ENCODE measurements around the gene RBBP7.

Gene RBBP7

DNA sequence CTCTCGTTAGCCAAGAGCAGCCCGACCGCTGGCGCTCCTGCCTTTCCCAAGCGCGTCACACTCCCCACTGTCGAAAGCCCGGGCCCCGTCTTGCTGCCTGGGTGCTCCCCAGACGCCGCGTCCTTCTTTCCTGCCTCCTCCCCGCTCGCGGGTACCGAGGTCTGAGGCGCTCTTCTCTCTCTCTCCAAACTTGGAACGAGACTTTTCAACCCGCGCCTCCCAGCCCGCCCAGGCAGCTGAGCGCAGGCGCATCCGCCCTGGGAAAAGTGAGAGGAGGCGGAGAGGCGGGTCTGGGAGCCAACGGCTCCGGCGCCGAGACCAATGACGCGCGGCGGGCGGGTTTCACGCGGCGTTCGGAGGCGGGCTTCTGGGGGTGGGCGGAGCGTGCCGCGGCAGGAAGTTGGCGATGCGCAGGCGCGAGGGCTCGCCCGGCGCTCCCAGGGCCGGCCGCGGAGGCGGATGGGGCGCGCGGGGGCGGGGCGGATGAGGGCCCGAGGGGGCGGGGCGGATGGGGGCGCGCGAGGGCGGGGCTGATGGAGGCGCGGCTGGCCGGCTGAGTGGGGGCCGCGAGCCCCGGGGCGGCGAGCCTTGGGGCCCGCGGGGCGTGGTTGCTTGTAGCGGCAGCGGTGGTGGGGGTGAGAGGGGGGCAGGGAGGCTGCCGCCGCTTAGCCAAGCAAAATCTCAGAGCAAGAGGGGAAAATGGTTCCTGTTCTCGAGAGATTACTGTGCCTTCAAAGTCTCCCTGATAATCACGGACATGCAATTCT, at the start of gene RBBP7:
Gene RBBP7, minus strand, starts transcription at position 268 of the 767 bp plus-strand sequence. CDS start 309 bp downstream, outside the sequence.
- in situ Hi-C loops (cut with HindIII; ENCODE audit: low pct_ligation_motif_present, low sequenced_read_pairs), result no loop called here
- Histone ChIP-seq H3K36me3 (replicated peaks) (no peaks in the 10 kb centered on the region), H3K27me3 (replicated peaks) (peaks cover 7% of the 10 kb centered on the region), H3K27ac (peak within 1 kb of the TSS; percentile 97), H3K4me3 (ENCODE audit: low read depth, low read length) (peak within 1 kb of the TSS; percentile 79)
- TF ChIP-seq, protein P1, sequence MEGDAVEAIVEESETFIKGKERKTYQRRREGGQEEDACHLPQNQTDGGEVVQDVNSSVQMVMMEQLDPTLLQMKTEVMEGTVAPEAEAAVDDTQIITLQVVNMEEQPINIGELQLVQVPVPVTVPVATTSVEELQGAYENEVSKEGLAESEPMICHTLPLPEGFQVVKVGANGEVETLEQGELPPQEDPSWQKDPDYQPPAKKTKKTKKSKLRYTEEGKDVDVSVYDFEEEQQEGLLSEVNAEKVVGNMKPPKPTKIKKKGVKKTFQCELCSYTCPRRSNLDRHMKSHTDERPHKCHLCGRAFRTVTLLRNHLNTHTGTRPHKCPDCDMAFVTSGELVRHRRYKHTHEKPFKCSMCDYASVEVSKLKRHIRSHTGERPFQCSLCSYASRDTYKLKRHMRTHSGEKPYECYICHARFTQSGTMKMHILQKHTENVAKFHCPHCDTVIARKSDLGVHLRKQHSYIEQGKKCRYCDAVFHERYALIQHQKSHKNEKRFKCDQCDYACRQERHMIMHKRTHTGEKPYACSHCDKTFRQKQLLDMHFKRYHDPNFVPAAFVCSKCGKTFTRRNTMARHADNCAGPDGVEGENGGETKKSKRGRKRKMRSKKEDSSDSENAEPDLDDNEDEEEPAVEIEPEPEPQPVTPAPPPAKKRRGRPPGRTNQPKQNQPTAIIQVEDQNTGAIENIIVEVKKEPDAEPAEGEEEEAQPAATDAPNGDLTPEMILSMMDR (IDR thresholded peaks at IDR 0.05; ENCODE audit: low read depth, low read length, missing control alignments), result no peak
- DNase-seq, result peak; percentile 86

DNA sequence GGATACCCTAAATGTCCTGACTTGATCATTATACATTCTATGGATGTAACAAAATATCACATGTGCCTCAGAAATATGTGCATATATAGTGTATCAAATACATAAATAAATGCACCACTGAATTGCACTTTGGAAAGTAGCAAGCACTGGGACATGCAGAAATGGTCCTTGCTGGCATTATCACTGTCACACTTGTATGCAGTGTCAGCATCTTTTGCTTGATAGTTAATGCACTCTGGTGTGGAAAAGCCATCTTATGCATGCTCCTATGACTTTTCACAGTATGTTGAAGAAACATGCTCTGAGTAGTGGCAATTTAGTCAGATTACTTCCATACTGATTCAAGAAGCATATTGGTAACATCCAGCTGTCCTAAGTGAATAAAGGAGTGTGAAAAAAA, 48.8 kb upstream of the RBBP7 start:
- no peak overlapping the region for H3K4me3 ChIP-seq (ENCODE audit: low read depth, low read length)
- H3K27ac ChIP-seq, result no peak overlapping the region
- H3K36me3 ChIP-seq (replicated peaks), result no peaks in the 10 kb centered on the region
- no peaks in the 10 kb centered on the region for H3K27me3 ChIP-seq (replicated peaks)
- TF ChIP-seq, protein P1 (IDR thresholded peaks at IDR 0.05; ENCODE audit: low read depth, low read length, missing control alignments), result no peak
- in situ Hi-C loops (cut with HindIII; ENCODE audit: low pct_ligation_motif_present, low sequenced_read_pairs), result no loop called here
- no peak for DNase-seq

DNA sequence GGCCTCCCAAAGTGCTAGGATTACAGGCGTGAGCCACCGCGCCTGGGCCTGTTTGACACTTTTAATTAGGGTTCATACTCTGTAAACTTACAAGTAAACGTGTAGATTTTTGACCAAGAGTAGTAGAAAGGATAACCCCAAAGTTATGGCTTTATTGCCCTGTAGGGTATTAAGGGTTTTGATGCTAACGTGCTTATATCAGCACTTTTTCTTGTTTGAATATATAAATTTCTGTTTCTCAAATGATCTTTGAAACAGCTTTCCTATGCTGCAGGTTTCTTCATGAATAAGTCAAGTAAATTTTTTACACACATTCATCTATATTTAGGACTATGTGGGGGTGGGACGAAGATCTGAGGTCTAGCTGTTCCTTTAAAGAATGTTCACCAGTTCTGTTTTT, 47.0 kb upstream of the RBBP7 start:
- in situ Hi-C loops (cut with HindIII; ENCODE audit: low pct_ligation_motif_present, low sequenced_read_pairs), result no loop called here
- no peak for DNase-seq
- no peaks in the 10 kb centered on the region for H3K27me3 ChIP-seq (replicated peaks)
- TF ChIP-seq, protein P1 (IDR thresholded peaks at IDR 0.05; ENCODE audit: low read depth, low read length, missing control alignments), result no peak
- no peaks in the 10 kb centered on the region for H3K36me3 ChIP-seq (replicated peaks)
- H3K27ac ChIP-seq, result no peak overlapping the region
- no peak overlapping the region for H3K4me3 ChIP-seq (ENCODE audit: low read depth, low read length)

DNA sequence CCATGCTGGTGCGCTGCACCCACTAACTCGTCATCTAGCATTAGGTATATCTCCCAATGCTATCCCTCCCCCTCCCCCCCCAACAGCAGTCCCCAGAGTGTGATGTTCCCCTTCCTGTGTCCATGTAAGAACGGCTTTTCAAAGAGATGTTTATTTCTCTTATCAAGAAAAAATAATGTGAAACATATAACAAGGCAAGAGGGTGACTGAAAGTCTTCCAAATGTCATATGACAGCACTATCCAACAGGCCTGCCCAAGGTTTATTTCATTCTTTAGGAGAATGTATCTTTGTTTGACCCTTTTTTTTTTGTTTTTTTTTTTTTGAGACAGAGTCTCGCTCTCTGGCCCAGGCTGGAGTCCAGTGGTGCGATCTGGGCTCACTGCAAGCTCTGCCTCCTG, 46.4 kb upstream of the RBBP7 start:
- DNase-seq, result no peak
- Histone ChIP-seq H3K36me3 (replicated peaks) (no peaks in the 10 kb centered on the region), H3K27me3 (replicated peaks) (no peaks in the 10 kb centered on the region), H3K4me3 (ENCODE audit: low read depth, low read length) (no peak overlapping the region), H3K27ac (no peak overlapping the region)
- TF ChIP-seq, protein P1 (IDR thresholded peaks at IDR 0.05; ENCODE audit: low read depth, low read length, missing control alignments), result no peak
- in situ Hi-C loops (cut with HindIII; ENCODE audit: low pct_ligation_motif_present, low sequenced_read_pairs), result no loop called here

DNA sequence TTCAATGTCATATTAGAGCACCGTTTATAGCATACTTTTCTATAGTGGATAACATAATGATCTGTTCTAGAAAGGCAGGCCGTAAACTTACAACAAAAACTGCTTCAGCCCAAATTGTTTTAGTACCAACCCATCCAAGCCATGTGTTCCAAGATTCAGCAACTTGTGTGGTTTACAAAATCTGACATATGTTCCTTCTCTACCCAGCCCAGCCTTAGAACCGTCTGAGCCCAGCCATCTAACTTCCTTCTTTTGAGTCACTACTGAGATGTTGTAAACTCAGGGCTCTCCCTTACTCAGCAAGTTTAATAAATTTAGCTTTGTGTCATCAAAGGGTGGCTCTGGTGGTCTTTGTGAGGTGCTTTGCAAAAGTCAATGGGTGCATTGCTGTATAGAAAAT, 43.9 kb upstream of the RBBP7 start:
- no peak overlapping the region for H3K27ac ChIP-seq

More for the DNA sequence above, 43.9 kb upstream of the RBBP7 start:
- no peak overlapping the region for H3K4me3 ChIP-seq (ENCODE audit: low read depth, low read length)
- no peak for DNase-seq
- H3K27me3 ChIP-seq (replicated peaks), result no peaks in the 10 kb centered on the region
- in situ Hi-C loops (cut with HindIII; ENCODE audit: low pct_ligation_motif_present, low sequenced_read_pairs), result no loop called here
- H3K36me3 ChIP-seq (replicated peaks), result no peaks in the 10 kb centered on the region
- TF ChIP-seq, protein P1 (IDR thresholded peaks at IDR 0.05; ENCODE audit: low read depth, low read length, missing control alignments), result no peak

Data from brain microvascular endothelial cell (primary cell).